Measurements from ENCODE around the gene PLEKHG5.

The PLEKHG5 gene

DNA sequence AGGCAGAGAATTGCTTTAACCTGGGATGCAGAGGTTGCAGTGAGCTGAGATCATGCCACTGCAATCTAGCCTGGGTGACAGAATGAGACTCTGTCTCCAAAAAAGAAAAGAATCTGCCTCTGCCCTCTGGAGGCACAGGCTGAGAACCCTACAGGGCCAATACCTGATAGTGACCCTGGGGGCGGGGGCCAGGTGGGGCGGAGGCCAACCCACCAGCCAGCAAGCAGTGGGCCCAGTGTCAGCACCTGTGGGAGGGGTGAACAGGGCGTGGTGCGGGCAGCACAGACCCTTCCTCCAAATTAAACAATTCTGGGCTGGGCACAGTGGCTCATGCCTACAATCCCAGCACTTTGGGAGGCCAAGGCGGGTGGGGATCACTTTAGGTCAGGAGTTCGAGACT, 19.0 kb upstream of the PLEKHG5 start:
- H3K36me3 ChIP-seq: no peaks in the 10 kb centered on the region
- H3K27ac ChIP-seq: no peak overlapping the region
- intact Hi-C loops (cut with DNase I; ENCODE audit: low total_unique reads): no loop called here
- peaks cover 0 to 17% of the 10 kb centered on the region in 2 donors for H3K27me3 ChIP-seq
- H3K4me1 ChIP-seq: peaks cover 0 to 28% (median 4%) of the 10 kb centered on the region in 4 donors
- TF ChIP-seq, protein P1, sequence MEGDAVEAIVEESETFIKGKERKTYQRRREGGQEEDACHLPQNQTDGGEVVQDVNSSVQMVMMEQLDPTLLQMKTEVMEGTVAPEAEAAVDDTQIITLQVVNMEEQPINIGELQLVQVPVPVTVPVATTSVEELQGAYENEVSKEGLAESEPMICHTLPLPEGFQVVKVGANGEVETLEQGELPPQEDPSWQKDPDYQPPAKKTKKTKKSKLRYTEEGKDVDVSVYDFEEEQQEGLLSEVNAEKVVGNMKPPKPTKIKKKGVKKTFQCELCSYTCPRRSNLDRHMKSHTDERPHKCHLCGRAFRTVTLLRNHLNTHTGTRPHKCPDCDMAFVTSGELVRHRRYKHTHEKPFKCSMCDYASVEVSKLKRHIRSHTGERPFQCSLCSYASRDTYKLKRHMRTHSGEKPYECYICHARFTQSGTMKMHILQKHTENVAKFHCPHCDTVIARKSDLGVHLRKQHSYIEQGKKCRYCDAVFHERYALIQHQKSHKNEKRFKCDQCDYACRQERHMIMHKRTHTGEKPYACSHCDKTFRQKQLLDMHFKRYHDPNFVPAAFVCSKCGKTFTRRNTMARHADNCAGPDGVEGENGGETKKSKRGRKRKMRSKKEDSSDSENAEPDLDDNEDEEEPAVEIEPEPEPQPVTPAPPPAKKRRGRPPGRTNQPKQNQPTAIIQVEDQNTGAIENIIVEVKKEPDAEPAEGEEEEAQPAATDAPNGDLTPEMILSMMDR (IDR thresholded peaks at IDR 0.05): no peak
- DNase-seq: no peak
- H3K9me3 ChIP-seq: no peaks in the 10 kb centered on the region
- no peak overlapping the region for H3K4me3 ChIP-seq

DNA sequence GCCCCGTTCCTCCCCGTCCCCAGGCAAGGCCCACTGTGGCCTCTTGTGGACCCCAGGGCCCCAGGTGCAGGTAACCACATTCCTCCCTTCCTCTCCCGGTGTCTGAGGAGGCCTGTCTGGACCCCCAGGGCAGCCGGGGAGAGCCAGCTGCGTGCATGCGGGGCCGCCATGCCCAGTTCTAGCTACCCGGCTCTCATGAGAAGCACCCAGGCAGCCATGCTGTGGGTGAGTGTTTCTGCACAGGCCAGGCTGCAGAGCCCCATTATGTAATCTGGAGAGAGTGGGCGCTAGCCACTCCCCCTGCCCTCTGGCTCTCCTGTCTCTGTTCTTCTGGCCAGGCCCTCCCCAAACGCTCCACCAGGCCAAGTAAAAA, 18.4 kb upstream of the PLEKHG5 start:
- Histone ChIP-seq H3K9me3 (no peaks in the 10 kb centered on the region), H3K27ac (no peak overlapping the region), H3K27me3 (peaks cover 0 to 17% of the 10 kb centered on the region in 2 donors), H3K36me3 (no peaks in the 10 kb centered on the region), H3K4me3 (no peak overlapping the region), H3K4me1 (peaks cover 0 to 28% (median 4%) of the 10 kb centered on the region in 4 donors)
- no peak for DNase-seq
- intact Hi-C loops (cut with DNase I; ENCODE audit: low total_unique reads): no loop called here
- TF ChIP-seq, protein P1 (IDR thresholded peaks at IDR 0.05): no peak

DNA sequence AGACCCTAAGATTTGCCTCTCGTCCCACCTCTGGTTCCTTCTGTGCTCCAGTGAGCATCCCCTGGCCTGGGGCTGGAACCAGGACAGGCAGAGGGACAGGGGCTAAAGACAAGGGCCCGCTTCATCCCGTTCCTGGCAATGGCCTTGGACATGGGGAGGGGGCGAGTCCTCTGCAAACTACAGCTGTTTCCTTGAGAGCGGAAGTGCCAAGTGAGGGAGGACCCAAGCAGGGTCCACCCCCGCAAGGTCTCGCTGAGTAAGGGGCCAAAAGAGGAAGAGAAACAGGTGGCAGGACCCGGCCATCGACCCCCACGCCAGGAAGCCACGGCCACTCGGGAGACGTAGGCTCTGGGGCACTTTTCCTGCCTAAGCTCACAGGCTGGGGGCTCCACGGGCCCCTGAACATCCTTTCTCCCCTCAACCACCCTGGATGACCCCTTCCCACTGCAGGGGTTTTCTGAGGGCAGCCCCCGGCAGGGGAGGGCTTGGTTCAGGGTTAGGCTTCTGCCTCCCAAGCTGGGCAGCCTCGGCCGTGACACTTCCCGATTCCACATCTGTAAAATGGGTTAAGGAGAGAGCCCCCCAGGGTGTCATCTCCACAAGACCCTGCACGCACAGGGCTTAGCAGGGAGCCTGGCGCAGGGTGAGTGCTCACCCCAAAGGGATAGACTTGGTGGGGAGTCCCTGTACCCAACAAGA, 17.9 kb upstream of the PLEKHG5 start:
- no peak for DNase-seq
- H3K4me1 ChIP-seq: peaks cover 0 to 28% (median 4%) of the 10 kb centered on the region in 4 donors
- intact Hi-C loops (cut with DNase I; ENCODE audit: low total_unique reads): no loop called here

DNA sequence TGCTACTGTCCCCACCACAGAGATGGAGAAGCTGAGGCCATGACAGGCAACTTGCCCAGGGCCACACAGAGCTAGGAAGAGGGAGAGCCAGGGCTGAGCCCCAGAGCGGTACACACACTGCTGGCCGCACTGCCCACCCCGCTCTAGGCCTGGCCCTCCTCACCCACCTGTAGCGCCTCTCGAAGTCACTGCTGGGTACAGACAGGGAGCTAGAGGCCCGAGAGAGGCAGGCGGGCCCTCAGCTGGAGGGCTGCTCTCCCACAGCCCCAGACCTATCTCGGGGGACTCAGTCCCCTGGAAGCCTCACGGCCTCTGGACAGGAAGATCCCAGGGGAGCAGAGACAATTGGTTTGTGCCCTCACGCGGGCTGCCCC, 17.3 kb upstream of the PLEKHG5 start:
- Histone ChIP-seq H3K27me3 (peaks cover 0 to 17% of the 10 kb centered on the region in 2 donors), H3K27ac (no peak overlapping the region), H3K9me3 (no peaks in the 10 kb centered on the region), H3K36me3 (no peaks in the 10 kb centered on the region), H3K4me3 (no peak overlapping the region), H3K4me1 (peaks cover 0 to 28% (median 4%) of the 10 kb centered on the region in 4 donors)
- no peak for DNase-seq
- TF ChIP-seq, protein P1 (IDR thresholded peaks at IDR 0.05): no peak
- intact Hi-C loops (cut with DNase I; ENCODE audit: low total_unique reads): no loop called here

More for the DNA sequence above, 17.9 kb upstream of the PLEKHG5 start:
- no peak overlapping the region for H3K4me3 ChIP-seq
- H3K36me3 ChIP-seq: no peaks in the 10 kb centered on the region
- no peaks in the 10 kb centered on the region for H3K9me3 ChIP-seq
- TF ChIP-seq, protein P1 (IDR thresholded peaks at IDR 0.05): no peak
- no peak overlapping the region for H3K27ac ChIP-seq
- H3K27me3 ChIP-seq: peaks cover 0 to 17% of the 10 kb centered on the region in 2 donors

DNA sequence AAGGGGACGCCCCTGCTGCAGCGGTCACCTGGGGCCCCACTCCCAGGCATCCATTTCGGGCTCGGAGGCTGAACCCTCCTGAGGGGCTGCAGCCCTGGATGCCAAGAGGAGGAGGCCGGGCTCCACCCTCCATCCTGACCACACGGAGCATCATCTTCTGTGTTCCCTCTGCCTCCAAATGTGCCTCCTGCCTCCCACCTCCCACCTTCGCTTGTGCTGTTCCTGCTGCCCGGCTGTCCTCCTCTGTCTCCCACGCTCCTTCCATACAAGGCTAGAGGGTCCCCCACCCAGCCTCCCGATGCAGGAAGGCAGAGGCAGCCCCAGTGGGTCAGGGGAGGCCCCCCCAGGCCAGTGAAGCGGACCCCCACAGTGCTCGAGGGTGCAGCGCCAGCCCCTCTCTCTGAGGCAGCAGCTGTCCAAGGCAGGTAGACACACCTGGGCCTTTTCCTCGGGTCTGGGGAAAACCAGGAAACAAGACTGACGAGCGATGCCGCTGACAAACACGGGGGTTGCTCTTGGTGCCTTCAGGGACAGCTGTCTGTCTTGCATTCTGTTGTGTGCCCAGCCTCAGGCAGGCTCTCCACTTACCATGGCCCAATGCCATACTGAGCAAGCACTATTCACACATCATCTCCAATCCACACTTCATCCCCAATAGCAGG, 16.8 kb upstream of the PLEKHG5 start:
- DNase-seq: no peak
- Histone ChIP-seq H3K36me3 (no peaks in the 10 kb centered on the region), H3K4me1 (peaks cover 0 to 27% (median 5%) of the 10 kb centered on the region in 4 donors), H3K27me3 (peaks cover 0 to 17% of the 10 kb centered on the region in 2 donors), H3K9me3 (no peaks in the 10 kb centered on the region), H3K4me3 (no peak overlapping the region), H3K27ac (no peak overlapping the region)
- TF ChIP-seq, protein P1 (IDR thresholded peaks at IDR 0.05): no peak
- intact Hi-C loops (cut with DNase I; ENCODE audit: low total_unique reads): no loop called here

All from tibial artery (tissue), 4 donors.